ENCODE measurements around the gene NPIPB8. TPM values are rescaled to one million over a fixed set of nuclear protein-coding genes. Genes with fewer than 3 reads are reported as not detected.
"Not testable (repeated sequence)": the region's sequence is repeated elsewhere in the genome, so short reads cannot be mapped to it uniquely, and the experiment has no call there.

NPIPB8 gene
- total RNA-seq (under 1 TPM; 0.10 to 0.72 TPM), polyA plus RNA-seq (ENCODE audit: insufficient read length in 2 of 2) (1 to 10 TPM; 1.6 to 2.4 TPM)
- long read RNA-seq, donor 1, result 0 reads
- long read RNA-seq, donor 2, result 0 reads
- long read RNA-seq, donor 3, result 0 reads
- long read RNA-seq, donor 4, result 0 reads

DNA sequence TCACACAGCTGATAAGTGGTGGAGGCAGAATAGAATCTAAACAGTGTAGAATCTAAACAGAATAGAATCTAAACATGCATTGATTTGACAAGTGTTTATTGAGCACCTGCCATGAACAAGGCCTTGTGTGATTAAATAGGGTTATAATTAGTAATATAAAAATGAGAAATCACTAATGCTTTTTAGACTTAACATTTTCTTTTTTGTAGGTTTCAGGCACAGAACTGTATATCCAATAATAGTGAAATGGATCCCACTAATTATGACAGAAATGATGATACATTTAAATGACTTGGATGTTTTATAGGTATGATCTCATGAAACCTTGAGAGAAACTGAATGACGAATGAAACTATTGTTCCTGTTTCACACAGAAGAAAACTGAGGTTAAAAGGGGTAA is at the start of gene NPIPB8:
Gene NPIPB8, plus strand, starts transcription at position 301 of the 400 bp plus-strand sequence. CDS start 296 bp downstream, outside the sequence.
- no CpG with 5 or more reads among the region's 1 CpG for WGBS (ENCODE audit: insufficient coverage)
- H3K9me3 ChIP-seq (ENCODE audit: control insufficient read depth, insufficient read depth, low read length), result not testable (repeated sequence)

DNA sequence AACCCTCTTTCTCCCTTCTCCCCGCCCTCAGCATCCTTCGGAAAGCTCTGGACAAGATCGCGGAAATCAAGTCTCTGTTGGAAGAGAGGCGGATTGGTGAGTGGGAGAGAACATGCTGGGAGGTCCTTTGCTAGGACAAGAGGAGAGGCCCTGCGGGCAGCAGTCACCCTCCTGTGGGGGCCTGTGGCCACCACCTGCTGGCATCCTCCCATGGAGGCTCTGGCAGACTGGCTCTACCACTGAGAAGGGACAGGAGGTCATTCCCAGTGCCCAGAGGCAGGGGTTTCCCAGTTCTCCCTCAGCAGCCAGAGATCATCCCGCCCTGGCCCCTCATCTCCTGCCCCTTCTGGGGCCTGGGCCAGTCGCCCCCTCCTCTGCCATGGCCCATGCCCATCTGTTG is 48.8 kb upstream of the NPIPB8 start:
- 95% methylated on average over 3 of the region's 8 CpGs for WGBS (ENCODE audit: insufficient coverage)
- H3K36me3 ChIP-seq (ENCODE audit: control insufficient read depth, insufficient read depth, low read length), result peaks cover 77% of the 10 kb centered on the region

More for the DNA sequence above, at the start of gene NPIPB8:
- not testable (repeated sequence) for H3K27me3 ChIP-seq (ENCODE audit: control insufficient read depth, insufficient read depth, low read length); H3K27ac ChIP-seq (ENCODE audit: low read depth, low read length); H3K4me1 ChIP-seq (ENCODE audit: control insufficient read depth, insufficient read depth, low read length); H3K36me3 ChIP-seq (ENCODE audit: control insufficient read depth, insufficient read depth, low read length); H3K4me3 ChIP-seq (ENCODE audit: low read depth, low read length); DNase-seq (ENCODE audit: low read depth in 4 of 6, low spot score in 6 of 6)

DNA sequence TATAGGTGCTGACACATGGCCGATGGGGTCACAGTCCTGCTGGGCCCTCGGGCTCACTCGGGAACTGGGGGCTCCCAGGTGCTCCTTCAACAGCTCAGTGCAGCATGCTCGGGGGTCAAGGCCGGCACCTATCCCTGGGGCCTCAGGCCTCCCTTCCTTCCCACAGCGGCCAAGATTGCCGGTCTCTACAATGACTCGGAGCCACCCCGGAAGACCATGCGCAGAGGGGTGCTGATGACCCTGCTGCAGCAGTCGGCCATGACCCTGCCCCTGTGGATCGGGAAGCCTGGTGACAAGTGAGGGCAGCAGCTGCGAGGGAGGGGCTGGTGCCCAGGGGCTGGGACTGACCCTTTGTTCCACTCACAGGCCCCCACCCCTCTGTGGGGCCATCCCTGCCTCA is 47.9 kb upstream of the NPIPB8 start:
- peaks cover 69% of the 10 kb centered on the region for H3K36me3 ChIP-seq (ENCODE audit: control insufficient read depth, insufficient read depth, low read length)
- WGBS (ENCODE audit: insufficient coverage), result 98% methylated on average over 12 of the region's 13 CpGs

More for the DNA sequence above, 48.8 kb upstream of the NPIPB8 start:
- DNase-seq (ENCODE audit: low read depth in 4 of 6, low spot score in 6 of 6), result no peak
- no peaks in the 10 kb centered on the region for H3K9me3 ChIP-seq (ENCODE audit: control insufficient read depth, insufficient read depth, low read length)
- no peak overlapping the region for H3K4me3 ChIP-seq (ENCODE audit: low read depth, low read length)
- H3K4me1 ChIP-seq (ENCODE audit: control insufficient read depth, insufficient read depth, low read length), result no peaks in the 10 kb centered on the region
- no peaks in the 10 kb centered on the region for H3K27me3 ChIP-seq (ENCODE audit: control insufficient read depth, insufficient read depth, low read length)
- no peak overlapping the region for H3K27ac ChIP-seq (ENCODE audit: low read depth, low read length)

DNA sequence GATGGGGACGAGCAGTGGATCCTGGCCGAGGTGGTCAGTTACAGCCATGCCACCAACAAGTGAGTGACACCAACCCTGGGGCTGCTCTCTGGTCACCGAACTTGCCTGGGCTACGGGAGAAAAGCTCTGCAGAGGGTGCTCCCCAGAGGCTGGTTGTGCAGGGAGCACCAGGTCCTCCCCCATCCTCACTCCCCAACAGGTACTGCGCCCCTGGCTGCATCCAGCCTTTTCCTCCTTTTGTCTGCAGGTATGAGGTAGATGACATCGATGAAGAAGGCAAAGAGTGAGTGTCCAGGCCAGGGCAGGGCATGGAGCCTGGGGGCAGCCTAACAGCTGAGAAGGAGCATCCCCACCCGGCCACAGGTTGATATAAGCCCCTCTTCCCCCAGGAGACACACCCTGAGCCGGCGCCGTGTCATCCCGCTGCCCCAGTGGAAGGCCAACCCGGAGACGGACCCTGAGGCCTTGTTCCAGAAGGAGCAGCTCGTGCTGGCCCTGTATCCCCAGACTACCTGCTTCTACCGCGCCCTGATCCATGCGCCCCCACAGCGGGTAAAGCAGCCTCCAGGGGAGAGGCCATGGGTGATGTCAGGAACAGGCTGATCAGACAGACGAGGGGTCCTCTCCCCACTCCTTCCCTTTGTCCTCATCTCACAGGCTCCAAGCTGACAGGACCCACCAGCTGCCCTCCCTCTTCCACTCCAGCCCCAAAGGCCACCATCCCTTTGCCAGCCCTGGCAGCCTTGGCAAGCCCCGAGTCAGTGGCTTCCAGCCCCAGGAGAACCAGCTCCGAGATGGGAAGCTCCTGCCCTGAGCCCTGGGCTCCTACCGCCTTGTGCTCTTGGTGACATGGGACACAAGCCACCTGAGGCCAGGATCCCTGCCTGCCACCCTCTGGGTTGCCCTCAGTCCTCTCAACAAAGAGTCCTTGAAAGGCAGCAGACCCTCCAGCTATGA is 47.2 kb upstream of the NPIPB8 start:
- Histone ChIP-seq H3K4me1 (ENCODE audit: control insufficient read depth, insufficient read depth, low read length) (no peaks in the 10 kb centered on the region), H3K9me3 (ENCODE audit: control insufficient read depth, insufficient read depth, low read length) (no peaks in the 10 kb centered on the region), H3K27ac (ENCODE audit: low read depth, low read length) (no peak overlapping the region), H3K4me3 (ENCODE audit: low read depth, low read length) (no peak overlapping the region), H3K36me3 (ENCODE audit: control insufficient read depth, insufficient read depth, low read length) (peaks cover 62% of the 10 kb centered on the region), H3K27me3 (ENCODE audit: control insufficient read depth, insufficient read depth, low read length) (no peaks in the 10 kb centered on the region)
- no peak for DNase-seq (ENCODE audit: low read depth in 4 of 6, low spot score in 6 of 6)
- 96% methylated on average over 19 of the region's 22 CpGs for WGBS (ENCODE audit: insufficient coverage)

More for the DNA sequence above, 47.9 kb upstream of the NPIPB8 start:
- no peak for DNase-seq (ENCODE audit: low read depth in 4 of 6, low spot score in 6 of 6)
- Histone ChIP-seq H3K4me3 (ENCODE audit: low read depth, low read length) (no peak overlapping the region), H3K4me1 (ENCODE audit: control insufficient read depth, insufficient read depth, low read length) (no peaks in the 10 kb centered on the region), H3K27ac (ENCODE audit: low read depth, low read length) (no peak overlapping the region), H3K9me3 (ENCODE audit: control insufficient read depth, insufficient read depth, low read length) (no peaks in the 10 kb centered on the region), H3K27me3 (ENCODE audit: control insufficient read depth, insufficient read depth, low read length) (no peaks in the 10 kb centered on the region)

DNA sequence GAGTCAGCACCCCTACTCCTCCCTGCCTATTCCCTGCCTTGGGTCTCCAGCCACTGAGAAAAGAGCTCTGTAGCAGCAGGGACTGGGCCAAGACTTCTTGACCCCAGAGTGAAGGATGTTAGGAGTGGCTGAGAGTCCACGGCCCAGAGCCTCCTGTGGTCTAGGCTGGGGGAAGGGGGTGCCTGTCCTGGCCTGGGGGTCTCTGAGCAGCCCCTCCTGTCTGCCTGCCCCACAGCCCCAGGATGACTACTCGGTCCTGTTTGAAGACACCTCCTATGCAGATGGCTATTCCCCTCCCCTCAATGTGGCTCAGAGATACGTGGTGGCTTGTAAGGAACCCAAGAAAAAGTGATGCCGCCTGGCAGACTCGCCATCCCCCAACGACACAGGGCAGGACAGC is 46.5 kb upstream of the NPIPB8 start:
- peaks cover 55% of the 10 kb centered on the region for H3K36me3 ChIP-seq (ENCODE audit: control insufficient read depth, insufficient read depth, low read length)
- no peak overlapping the region for H3K27ac ChIP-seq (ENCODE audit: low read depth, low read length)
- DNase-seq (ENCODE audit: low read depth in 4 of 6, low spot score in 6 of 6), result no peak
- no peaks in the 10 kb centered on the region for H3K4me1 ChIP-seq (ENCODE audit: control insufficient read depth, insufficient read depth, low read length)
- H3K9me3 ChIP-seq (ENCODE audit: control insufficient read depth, insufficient read depth, low read length), result no peaks in the 10 kb centered on the region
- no peak overlapping the region for H3K4me3 ChIP-seq (ENCODE audit: low read depth, low read length)
- 97% methylated on average over 5 of the region's 6 CpGs for WGBS (ENCODE audit: insufficient coverage)
- no peaks in the 10 kb centered on the region for H3K27me3 ChIP-seq (ENCODE audit: control insufficient read depth, insufficient read depth, low read length)

DNA sequence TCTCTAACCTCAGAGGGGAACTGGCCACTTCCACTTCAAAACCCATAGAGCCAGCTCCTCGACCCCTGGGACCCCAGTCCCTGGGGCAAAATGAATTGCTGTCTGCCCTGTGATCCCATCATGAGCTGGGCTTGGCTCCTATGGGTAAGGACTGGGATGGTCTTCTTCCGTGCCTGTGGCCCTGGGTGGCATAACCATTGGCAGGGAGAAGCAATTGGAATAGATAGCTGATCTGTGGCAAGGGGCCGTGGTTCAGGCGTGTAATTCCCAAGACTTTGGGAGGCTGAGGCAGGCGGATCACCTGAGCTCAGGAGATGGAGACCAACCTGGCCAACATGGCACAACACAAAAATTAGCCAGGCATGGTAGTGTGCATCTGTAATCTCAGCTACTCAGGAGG is 45.4 kb upstream of the NPIPB8 start:
- H3K27me3 ChIP-seq (ENCODE audit: control insufficient read depth, insufficient read depth, low read length), result no peaks in the 10 kb centered on the region
- no peak overlapping the region for H3K27ac ChIP-seq (ENCODE audit: low read depth, low read length)
- no peaks in the 10 kb centered on the region for H3K9me3 ChIP-seq (ENCODE audit: control insufficient read depth, insufficient read depth, low read length)
- peaks cover 46% of the 10 kb centered on the region for H3K36me3 ChIP-seq (ENCODE audit: control insufficient read depth, insufficient read depth, low read length)
- H3K4me1 ChIP-seq (ENCODE audit: control insufficient read depth, insufficient read depth, low read length), result peaks cover 7% of the 10 kb centered on the region
- DNase-seq (ENCODE audit: low read depth in 4 of 6, low spot score in 6 of 6), result no peak
- WGBS (ENCODE audit: insufficient coverage), result 100% methylated on average over 5 of the region's 5 CpGs
- no peak overlapping the region for H3K4me3 ChIP-seq (ENCODE audit: low read depth, low read length)

DNA sequence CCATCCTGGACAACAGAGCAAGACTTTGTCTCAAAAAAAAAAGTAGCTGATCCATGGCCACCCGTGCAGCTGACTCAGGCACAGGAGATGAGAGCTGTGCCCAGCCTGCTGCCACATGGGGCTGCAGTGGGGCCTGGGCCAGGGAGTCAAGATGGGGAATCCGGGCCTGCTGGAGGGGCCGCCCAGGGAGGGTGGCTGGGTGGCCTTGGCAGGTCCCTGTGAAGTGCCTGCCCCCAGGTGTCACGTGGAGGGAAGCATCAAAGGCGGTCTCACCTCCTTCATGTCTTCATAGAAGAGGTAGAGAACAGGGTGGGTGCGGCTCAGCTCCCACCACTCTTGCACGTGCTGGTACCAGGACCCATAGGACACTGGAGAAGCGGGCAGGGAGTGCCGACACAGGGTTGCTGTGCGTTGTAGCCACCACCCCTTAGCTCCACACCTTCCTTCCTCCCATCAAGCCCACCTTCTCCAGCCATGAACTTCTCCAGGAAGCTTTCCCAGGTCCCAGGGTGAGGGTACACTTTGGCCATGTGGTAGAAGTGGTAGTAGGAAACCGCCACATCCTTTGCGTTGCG is 44.8 kb upstream of the NPIPB8 start:
- whole genome bisulfite sequencing (ENCODE audit: insufficient coverage), result 89% methylated on average over 7 of the region's 13 CpGs
- Histone ChIP-seq H3K4me1 (ENCODE audit: control insufficient read depth, insufficient read depth, low read length) (peaks cover 7% of the 10 kb centered on the region), H3K27me3 (ENCODE audit: control insufficient read depth, insufficient read depth, low read length) (no peaks in the 10 kb centered on the region), H3K36me3 (ENCODE audit: control insufficient read depth, insufficient read depth, low read length) (peaks cover 45% of the 10 kb centered on the region), H3K27ac (ENCODE audit: low read depth, low read length) (no peak overlapping the region), H3K4me3 (ENCODE audit: low read depth, low read length) (no peak overlapping the region), H3K9me3 (ENCODE audit: control insufficient read depth, insufficient read depth, low read length) (no peaks in the 10 kb centered on the region)
- no peak for DNase-seq (ENCODE audit: low read depth in 4 of 6, low spot score in 6 of 6)

DNA sequence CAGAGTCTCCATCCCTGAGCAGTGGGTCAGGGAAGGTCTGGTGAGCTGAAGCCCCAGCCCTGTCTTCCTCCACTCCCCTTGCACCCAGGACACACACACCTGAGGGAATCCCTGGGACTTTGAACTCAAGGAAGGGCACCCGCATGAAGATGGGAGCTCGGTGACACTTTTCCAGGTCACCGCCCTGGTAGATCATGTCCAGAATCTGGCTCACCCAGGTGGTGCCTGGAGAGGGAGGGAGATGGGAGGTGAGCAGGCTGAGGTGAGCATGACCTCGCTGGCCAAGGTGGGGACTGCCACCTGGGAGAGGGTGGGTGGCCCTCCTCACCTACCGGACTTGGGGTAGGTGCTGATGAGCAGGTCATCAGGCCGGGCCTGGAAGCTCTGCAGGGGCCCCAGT is 42.4 kb upstream of the NPIPB8 start:
- DNase-seq (ENCODE audit: low read depth in 4 of 6, low spot score in 6 of 6); H3K27me3 ChIP-seq (ENCODE audit: control insufficient read depth, insufficient read depth, low read length); H3K4me3 ChIP-seq (ENCODE audit: low read depth, low read length); H3K9me3 ChIP-seq (ENCODE audit: control insufficient read depth, insufficient read depth, low read length); H3K27ac ChIP-seq (ENCODE audit: low read depth, low read length); H3K4me1 ChIP-seq (ENCODE audit: control insufficient read depth, insufficient read depth, low read length): not testable (repeated sequence)
- peaks cover 27% of the 10 kb centered on the region for H3K36me3 ChIP-seq (ENCODE audit: control insufficient read depth, insufficient read depth, low read length)
- WGBS (ENCODE audit: insufficient coverage), result 100% methylated on average over 2 of the region's 6 CpGs

DNA sequence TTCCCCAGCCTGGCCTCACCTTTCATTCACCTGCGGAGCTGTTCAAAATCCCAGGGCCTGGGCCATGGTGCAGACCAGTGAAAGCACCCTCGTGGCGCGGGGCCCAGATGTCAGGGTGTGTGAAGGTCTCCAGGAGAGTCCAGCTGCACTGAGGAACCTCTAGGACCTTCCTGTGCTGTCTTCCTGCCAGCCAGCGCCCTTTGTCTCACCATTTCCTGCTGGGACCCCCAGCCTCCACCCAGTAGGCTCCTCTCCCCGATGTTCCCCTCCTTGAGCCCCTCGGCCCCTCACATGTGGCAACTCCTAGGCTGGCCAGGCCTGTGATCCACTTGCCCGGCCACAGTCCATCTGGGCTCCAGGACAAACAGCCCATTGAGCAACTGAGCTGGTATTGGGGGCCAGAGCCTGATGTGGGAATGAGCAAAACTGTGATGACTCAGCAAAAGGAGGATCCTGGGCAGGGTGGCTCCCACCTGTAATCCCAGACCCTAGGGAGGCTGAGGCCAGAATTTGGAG is 41.7 kb upstream of the NPIPB8 start:
- no peak overlapping the region for H3K27ac ChIP-seq (ENCODE audit: low read depth, low read length)
- no peak overlapping the region for H3K4me3 ChIP-seq (ENCODE audit: low read depth, low read length)
- H3K36me3 ChIP-seq (ENCODE audit: control insufficient read depth, insufficient read depth, low read length), result peaks cover 19% of the 10 kb centered on the region
- H3K4me1 ChIP-seq (ENCODE audit: control insufficient read depth, insufficient read depth, low read length), result peaks cover 7% of the 10 kb centered on the region
- H3K27me3 ChIP-seq (ENCODE audit: control insufficient read depth, insufficient read depth, low read length), result no peaks in the 10 kb centered on the region
- DNase-seq (ENCODE audit: low read depth in 4 of 6, low spot score in 6 of 6), result no peak
- WGBS (ENCODE audit: insufficient coverage), result 80% methylated on average over 7 of the region's 8 CpGs
- H3K9me3 ChIP-seq (ENCODE audit: control insufficient read depth, insufficient read depth, low read length), result no peaks in the 10 kb centered on the region

Measured in spinal cord (tissue), 10 donors.